ENCODE data around the gene CACFD1. TPM values are rescaled to one million over a fixed set of nuclear protein-coding genes. Genes with fewer than 3 reads are reported as not detected.
A peak's percentile ranks its signal among the peaks of the same experiment; 100 is the strongest.

CACFD1 gene
- total and polyA plus RNA-seq, 2 of the 13 experiments (the other 11 are each of a cell fraction or from before 2014, with no cell fraction given): 13.8 to 14.6 TPM

GRCh38 chr9:133478851-133479711 lies 19.3 kb downstream of the CACFD1 start, which contains the start of gene SLC2A6 (continued):
- no peak for TF ChIP-seq ZNF615 (CRISPR knock-in tag; IDR thresholded peaks at IDR 0.05; ENCODE audit: borderline replicate concordance)
- no peak for TF ChIP-seq ZNF605 (CRISPR knock-in tag; IDR thresholded peaks at IDR 0.05)
- TF ChIP-seq SMARCC2 (IDR thresholded peaks at IDR 0.05): no peak
- peak; percentile 93 for TF ChIP-seq EED (CRISPR knock-in tag; IDR thresholded peaks at IDR 0.05)
- TF ChIP-seq, protein P1, sequence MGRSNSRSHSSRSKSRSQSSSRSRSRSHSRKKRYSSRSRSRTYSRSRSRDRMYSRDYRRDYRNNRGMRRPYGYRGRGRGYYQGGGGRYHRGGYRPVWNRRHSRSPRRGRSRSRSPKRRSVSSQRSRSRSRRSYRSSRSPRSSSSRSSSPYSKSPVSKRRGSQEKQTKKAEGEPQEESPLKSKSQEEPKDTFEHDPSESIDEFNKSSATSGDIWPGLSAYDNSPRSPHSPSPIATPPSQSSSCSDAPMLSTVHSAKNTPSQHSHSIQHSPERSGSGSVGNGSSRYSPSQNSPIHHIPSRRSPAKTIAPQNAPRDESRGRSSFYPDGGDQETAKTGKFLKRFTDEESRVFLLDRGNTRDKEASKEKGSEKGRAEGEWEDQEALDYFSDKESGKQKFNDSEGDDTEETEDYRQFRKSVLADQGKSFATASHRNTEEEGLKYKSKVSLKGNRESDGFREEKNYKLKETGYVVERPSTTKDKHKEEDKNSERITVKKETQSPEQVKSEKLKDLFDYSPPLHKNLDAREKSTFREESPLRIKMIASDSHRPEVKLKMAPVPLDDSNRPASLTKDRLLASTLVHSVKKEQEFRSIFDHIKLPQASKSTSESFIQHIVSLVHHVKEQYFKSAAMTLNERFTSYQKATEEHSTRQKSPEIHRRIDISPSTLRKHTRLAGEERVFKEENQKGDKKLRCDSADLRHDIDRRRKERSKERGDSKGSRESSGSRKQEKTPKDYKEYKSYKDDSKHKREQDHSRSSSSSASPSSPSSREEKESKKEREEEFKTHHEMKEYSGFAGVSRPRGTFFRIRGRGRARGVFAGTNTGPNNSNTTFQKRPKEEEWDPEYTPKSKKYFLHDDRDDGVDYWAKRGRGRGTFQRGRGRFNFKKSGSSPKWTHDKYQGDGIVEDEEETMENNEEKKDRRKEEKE (IDR thresholded peaks at IDR 0.05): no peak
- TF ChIP-seq ELF4 (CRISPR knock-in tag; IDR thresholded peaks at IDR 0.05; ENCODE audit: borderline replicate concordance): no peak
- TF ChIP-seq SIX4 (CRISPR knock-in tag; IDR thresholded peaks at IDR 0.05): no peak
- TF ChIP-seq HNRNPL (IDR thresholded peaks at IDR 0.05; ENCODE audit: low read depth, low read length): no peak
- TF ChIP-seq CENPX (CRISPR knock-in tag; IDR thresholded peaks at IDR 0.05): no peak
- no peak for TF ChIP-seq ZKSCAN1 (IDR thresholded peaks at IDR 0.05; ENCODE audit: low read length)
- no peak for TF ChIP-seq SKI (IDR thresholded peaks at IDR 0.05; ENCODE audit: partially characterized antibody)
- no peak for TF ChIP-seq SPEN (CRISPR knock-in tag; IDR thresholded peaks at IDR 0.05; ENCODE audit: low read depth)
- no peak for TF ChIP-seq SOX13 (IDR thresholded peaks at IDR 0.05)
- TF ChIP-seq SOX13 (CRISPR knock-in tag; conservative IDR thresholded peaks at IDR 0.05 in 1 of 2, IDR thresholded peaks at IDR 0.05 in 1 of 2): no peak
- no peak for TF ChIP-seq NR2F6 (IDR thresholded peaks at IDR 0.05)
- 0 out of 2 replicates have a peak, but pooled peaks have one; percentile 25 for TF ChIP-seq NR2F6 (CRISPR knock-in tag; IDR thresholded peaks at IDR 0.05)
- TF ChIP-seq RNF219 (CRISPR knock-in tag; IDR thresholded peaks at IDR 0.05): no peak
- TF ChIP-seq ZNF3 (CRISPR knock-in tag; IDR thresholded peaks at IDR 0.05): no peak
- TF ChIP-seq, protein P2, sequence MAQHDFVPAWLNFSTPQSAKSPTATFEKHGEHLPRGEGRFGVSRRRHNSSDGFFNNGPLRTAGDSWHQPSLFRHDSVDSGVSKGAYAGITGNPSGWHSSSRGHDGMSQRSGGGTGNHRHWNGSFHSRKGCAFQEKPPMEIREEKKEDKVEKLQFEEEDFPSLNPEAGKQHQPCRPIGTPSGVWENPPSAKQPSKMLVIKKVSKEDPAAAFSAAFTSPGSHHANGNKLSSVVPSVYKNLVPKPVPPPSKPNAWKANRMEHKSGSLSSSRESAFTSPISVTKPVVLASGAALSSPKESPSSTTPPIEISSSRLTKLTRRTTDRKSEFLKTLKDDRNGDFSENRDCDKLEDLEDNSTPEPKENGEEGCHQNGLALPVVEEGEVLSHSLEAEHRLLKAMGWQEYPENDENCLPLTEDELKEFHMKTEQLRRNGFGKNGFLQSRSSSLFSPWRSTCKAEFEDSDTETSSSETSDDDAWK (CRISPR knock-in tag; IDR thresholded peaks at IDR 0.05): no peak
- TF ChIP-seq ZNF652 (CRISPR knock-in tag; IDR thresholded peaks at IDR 0.05; ENCODE audit: borderline replicate concordance, low read depth): no peak
- no peak for TF ChIP-seq AGO1 (IDR thresholded peaks at IDR 0.05; ENCODE audit: low read depth, low read length, poor library complexity, severe bottlenecking)
- TF ChIP-seq ATF2 (CRISPR knock-in tag; IDR thresholded peaks at IDR 0.05): no peak
- no peak for TF ChIP-seq ZNF253 (CRISPR knock-in tag; IDR thresholded peaks at IDR 0.05; ENCODE audit: borderline replicate concordance)
- TF ChIP-seq ZFAT (CRISPR knock-in tag; conservative IDR thresholded peaks at IDR 0.05): no peak

All from HepG2 (cell line).